Naive B cell (primary cell): ENCODE measurements around the gene GCA. TPM values are rescaled to one million over a fixed set of nuclear protein-coding genes. Genes with fewer than 3 reads are reported as not detected.
A peak's percentile ranks its signal among the peaks of the same experiment; 100 is the strongest.

Experiments
- ATAC-seq, 2 donors: fragments of 150-1000 bp; cut with Tn5 transposase; 2 replicates each; pipeline ENCODE4 v1.10.0; 2021; ENCODE audit warnings: low read depth in 2 of 2, mild to moderate bottlenecking in 2 of 2, moderate library complexity in 2 of 2
- DNase-seq: peaks from one replicate; pipeline ENCODE4 v3.0.0; 2022
- H3K27ac Mint-ChIP-seq, 6 donors: one replicate each; pipeline ENCODE4 v1.8.0; 2020 to 2022; ENCODE audit warnings: mild to moderate bottlenecking in 6 of 6, mixed read lengths in 6 of 6, moderate library complexity in 5 of 6, inconsistent platforms in 2 of 6
- H3K27me3 Mint-ChIP-seq, 3 donors: one replicate each; pipeline ENCODE4 v1.8.0; 2021 to 2022; ENCODE audit warnings: mixed read lengths in 3 of 3, mild to moderate bottlenecking in 1 of 3
- H3K36me3 Mint-ChIP-seq, 2 donors: one replicate each; pipeline ENCODE4 v1.8.0; 2020 to 2022; ENCODE audit warnings: mixed read lengths in 2 of 2, inconsistent platforms in 1 of 2, mild to moderate bottlenecking in 1 of 2
- H3K4me1 Mint-ChIP-seq, 3 donors: one replicate each; pipeline ENCODE4 v1.8.0; 2020 to 2022; ENCODE audit warnings: mixed read lengths in 3 of 3, inconsistent platforms in 1 of 3, mild to moderate bottlenecking in 1 of 3, moderate library complexity in 1 of 3
- H3K4me3 Mint-ChIP-seq, 8 donors: one replicate each; pipeline ENCODE4 v1.8.0; 2020 to 2022; ENCODE audit warnings: mild to moderate bottlenecking in 8 of 8, mixed read lengths in 8 of 8, moderate library complexity in 8 of 8, inconsistent platforms in 2 of 8
- H3K9me3 Mint-ChIP-seq, 7 donors: one replicate each; pipeline ENCODE4 v1.8.0; 2020 to 2022; ENCODE audit warnings: mixed read lengths in 7 of 7, mild to moderate bottlenecking in 5 of 7, inconsistent platforms in 2 of 7, moderate library complexity in 1 of 7
- polyA plus RNA-seq, 6 donors: library from polyadenylated mRNA; unstranded; fragments of 300-500 nt; fragmentation: Illumina TruSeq; gene quantifications; one replicate each; pipeline ENCODE4 v1.2.3, GENCODE V29; 2021; ENCODE audit warnings: low read depth in 6 of 6

Gene GCA
- polyA plus RNA-seq, 6 donors from 2014 or later: 57.9 to 106 (median 85.3) TPM

DNA sequence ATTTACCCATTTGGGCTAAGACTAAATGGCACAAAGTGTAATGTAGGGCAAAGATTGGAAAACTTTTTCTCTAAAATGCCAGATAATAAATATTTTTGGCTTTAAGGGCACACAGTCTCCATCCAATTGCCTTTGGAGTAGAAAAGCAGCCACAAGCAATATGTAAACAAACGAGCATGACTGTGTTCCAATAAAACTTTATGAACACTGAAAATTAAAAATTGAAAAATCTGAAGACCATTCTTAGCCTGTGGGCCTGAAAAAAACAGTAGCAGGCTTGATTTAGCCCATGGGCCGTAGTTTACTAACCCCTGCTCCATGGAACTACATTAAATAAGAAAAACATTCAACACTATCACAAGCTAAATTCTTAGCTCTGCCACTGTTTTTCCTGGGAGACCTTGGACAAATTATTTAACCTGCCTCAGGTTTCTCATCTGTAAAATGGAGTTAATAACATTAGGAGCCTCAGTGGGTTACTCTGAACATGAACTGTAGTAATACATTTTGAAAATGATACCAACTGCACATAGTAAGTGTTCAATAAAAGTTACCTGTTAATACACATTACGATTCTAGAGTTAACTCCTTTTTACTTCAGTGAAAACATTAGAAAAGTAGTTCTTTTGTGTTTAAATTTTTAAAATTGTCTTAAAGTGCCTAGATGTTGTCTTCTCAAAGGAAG, 26.7 kb upstream of the GCA start:
- DNase-seq: no peak
- peaks cover 0 to 9% of the 10 kb centered on the region in 2 donors for H3K36me3 Mint-ChIP-seq
- peak overlapping the region; percentile 90 to 100 (median 98) for H3K4me3 Mint-ChIP-seq
- H3K9me3 Mint-ChIP-seq: no peaks in the 10 kb centered on the region
- H3K27me3 Mint-ChIP-seq: no peaks in the 10 kb centered on the region
- H3K4me1 Mint-ChIP-seq: peaks cover 43 to 72% (median 72%) of the 10 kb centered on the region in 3 donors
- peak overlapping the region; percentile 99 to 100 (median 100) for H3K27ac Mint-ChIP-seq
- ATAC-seq: no peak

DNA sequence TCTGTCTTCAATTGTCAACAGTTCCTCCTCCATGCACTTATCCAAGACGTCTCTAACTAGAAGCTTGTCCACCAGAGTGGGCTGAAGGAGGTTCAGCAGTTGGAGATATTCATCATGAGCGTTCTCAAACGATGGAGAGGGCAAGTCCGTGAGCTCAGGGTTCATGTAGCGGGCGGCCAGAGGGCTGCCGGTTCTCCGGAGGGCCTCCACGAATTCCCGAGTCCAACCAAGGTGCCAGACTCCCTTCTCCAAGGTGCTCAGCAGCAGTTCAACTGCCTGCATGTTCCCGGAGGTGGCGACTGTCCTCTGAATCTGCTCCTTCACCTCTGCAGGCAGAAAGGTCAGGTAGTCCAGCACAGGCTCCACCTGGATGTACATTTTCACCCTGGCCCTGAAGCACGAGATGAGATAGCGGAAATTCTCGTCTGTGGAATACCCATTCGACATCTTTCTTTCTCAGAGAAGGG, 26.0 kb upstream of the GCA start:
- DNase-seq (no peak), ATAC-seq (no peak)
- peak overlapping the region; percentile 99 to 100 (median 100) for H3K27ac Mint-ChIP-seq
- peaks cover 0 to 9% of the 10 kb centered on the region in 2 donors for H3K36me3 Mint-ChIP-seq
- H3K9me3 Mint-ChIP-seq: no peaks in the 10 kb centered on the region
- H3K27me3 Mint-ChIP-seq: no peaks in the 10 kb centered on the region
- H3K4me3 Mint-ChIP-seq: peak overlapping the region; percentile 90 to 100 (median 98)
- peaks cover 43 to 66% (median 65%) of the 10 kb centered on the region in 3 donors for H3K4me1 Mint-ChIP-seq

GRCh38 chr2:162318328-162319180, 25.4 kb upstream of the GCA start, which contains the start of gene IFIH1:
Gene IFIH1, minus strand, starts transcription at chr2:162318684. Its CDS starts 377 bp downstream, at chr2:162318307.
- ATAC-seq (peak; percentile 92 to 94), DNase-seq (peak; percentile 93)
- Mint-ChIP-seq H3K4me3 (peak within 1 kb of the TSS; percentile 90 to 100 (median 98)), H3K36me3 (peaks cover 0 to 9% of the 10 kb centered on the region in 2 donors), H3K9me3 (no peaks in the 10 kb centered on the region), H3K4me1 (peaks cover 43 to 64% (median 63%) of the 10 kb centered on the region in 3 donors), H3K27ac (peak within 1 kb of the TSS; percentile 99 to 100 (median 100)), H3K27me3 (no peaks in the 10 kb centered on the region)

DNA sequence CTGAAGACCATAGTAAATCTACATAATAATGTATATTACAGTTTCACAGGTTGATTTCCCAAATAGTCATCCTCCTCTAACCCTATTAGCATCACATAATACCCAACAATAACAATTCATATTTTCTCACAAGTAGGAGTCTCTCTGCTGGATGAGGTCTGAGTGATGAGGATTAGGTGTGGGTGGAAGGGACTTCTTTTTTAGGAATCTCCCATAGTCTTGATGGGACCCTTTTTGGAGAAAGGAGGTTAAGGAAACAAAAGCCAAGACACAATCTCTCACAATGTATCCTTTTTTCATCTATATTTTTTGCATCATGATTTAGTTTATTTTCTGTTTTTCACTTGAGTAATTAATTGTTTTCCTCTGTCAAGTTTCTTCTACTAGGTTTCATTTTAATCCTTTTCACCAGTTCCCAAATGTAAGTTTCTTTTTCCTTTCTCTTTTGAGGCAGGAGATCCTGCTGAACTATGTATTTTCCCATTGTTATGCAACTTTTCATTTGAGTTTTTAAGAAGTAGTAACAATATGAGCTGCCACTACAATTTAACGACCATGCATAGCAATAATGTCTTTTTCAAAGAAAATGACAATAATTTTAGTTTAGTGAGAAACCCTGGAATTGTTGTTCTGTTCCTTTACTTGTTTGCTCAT, 22.9 kb upstream of the GCA start:
- no peak for ATAC-seq
- H3K27ac Mint-ChIP-seq: peak overlapping the region; percentile 47 to 100 (median 89)
- peak overlapping the region in 1 of 8 donors; percentile 52 for H3K4me3 Mint-ChIP-seq

DNA sequence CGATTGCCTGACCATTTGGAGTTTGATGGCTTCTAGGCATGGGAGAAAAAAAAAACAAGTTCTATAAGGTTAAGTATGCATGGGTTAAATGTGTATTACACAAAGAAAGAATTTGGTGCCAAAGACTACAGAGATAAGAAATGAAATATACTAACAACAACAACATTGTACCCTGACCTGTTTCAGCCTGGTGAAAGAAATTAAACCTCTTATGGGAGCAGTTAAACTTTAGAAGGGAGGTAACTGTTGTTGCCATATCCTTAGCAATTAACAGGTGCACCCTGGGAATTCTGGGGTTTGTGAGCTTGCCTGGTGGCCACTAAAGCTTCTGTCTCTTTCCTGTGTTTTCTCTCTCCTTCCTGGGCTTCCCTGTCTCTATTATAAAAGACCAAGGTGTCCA, 19.0 kb upstream of the GCA start:
- DNase-seq (no peak), ATAC-seq (no peak)
- H3K9me3 Mint-ChIP-seq: peaks cover 0 to 2% (median 0%) of the 10 kb centered on the region in 7 donors
- H3K4me1 Mint-ChIP-seq: peaks cover 9 to 34% (median 34%) of the 10 kb centered on the region in 3 donors
- H3K4me3 Mint-ChIP-seq: no peak overlapping the region
- H3K36me3 Mint-ChIP-seq: peaks cover 0 to 4% of the 10 kb centered on the region in 2 donors
- no peaks in the 10 kb centered on the region for H3K27me3 Mint-ChIP-seq
- H3K27ac Mint-ChIP-seq: peak overlapping the region in 1 of 6 donors; percentile 32

More for the DNA sequence above, 22.9 kb upstream of the GCA start:
- H3K9me3 Mint-ChIP-seq: no peaks in the 10 kb centered on the region
- H3K27me3 Mint-ChIP-seq: no peaks in the 10 kb centered on the region
- H3K36me3 Mint-ChIP-seq: peaks cover 0 to 4% of the 10 kb centered on the region in 2 donors
- no peak for DNase-seq
- H3K4me1 Mint-ChIP-seq: peaks cover 25 to 45% (median 40%) of the 10 kb centered on the region in 3 donors

- Mint-ChIP-seq H3K4me1 (peaks cover 7 to 20% (median 18%) of the 10 kb centered on the region in 3 donors), H3K4me3 (peak overlapping the region in 6 of 8 donors; percentile 5 to 79 (median 48)), H3K9me3 (peaks cover 0 to 2% (median 0%) of the 10 kb centered on the region in 7 donors), H3K36me3 (no peaks in the 10 kb centered on the region), H3K27me3 (no peaks in the 10 kb centered on the region), H3K27ac (peak overlapping the region in 5 of 6 donors; percentile 7 to 89 (median 65))
- peak; percentile 30 to 54 for ATAC-seq
- no peak for DNase-seq
Observed at GRCh38 chr2:162327134-162327769, 16.7 kb upstream of the GCA start.

DNA sequence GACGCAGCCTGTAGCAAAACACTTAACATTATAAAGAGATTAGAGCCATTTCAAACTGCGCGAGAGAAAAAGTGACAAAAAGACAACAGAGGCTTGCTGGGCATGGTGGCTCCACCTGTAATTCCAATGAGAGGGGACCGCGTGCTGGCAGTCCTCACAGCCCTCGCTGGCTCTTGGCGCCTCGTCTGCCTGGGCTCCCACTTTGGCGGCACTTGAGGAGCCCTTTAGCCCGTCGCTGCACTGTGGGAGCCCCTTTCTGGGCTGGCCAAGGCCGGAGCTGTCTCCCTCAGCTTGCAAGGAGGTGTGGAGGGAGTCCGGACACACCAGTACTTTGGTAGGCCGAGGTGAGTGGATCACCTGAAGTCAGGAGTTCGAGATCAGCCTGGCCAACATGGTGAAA, 16.1 kb upstream of the GCA start:
- no peaks in the 10 kb centered on the region for H3K27me3 Mint-ChIP-seq
- peak overlapping the region in 5 of 8 donors; percentile 47 to 68 (median 48) for H3K4me3 Mint-ChIP-seq
- H3K9me3 Mint-ChIP-seq: peaks cover 0 to 2% (median 0%) of the 10 kb centered on the region in 7 donors
- peak overlapping the region in 4 of 6 donors; percentile 7 to 88 (median 55) for H3K27ac Mint-ChIP-seq
- no peaks in the 10 kb centered on the region for H3K36me3 Mint-ChIP-seq
- DNase-seq (no peak), ATAC-seq (no peak)
- H3K4me1 Mint-ChIP-seq: peaks cover 7 to 20% (median 18%) of the 10 kb centered on the region in 3 donors

- Mint-ChIP-seq H3K36me3 (no peaks in the 10 kb centered on the region), H3K4me3 (peak overlapping the region; percentile 33 to 83 (median 64)), H3K27ac (peak overlapping the region in 5 of 6 donors; percentile 7 to 88 (median 58)), H3K4me1 (peaks cover 7 to 20% (median 18%) of the 10 kb centered on the region in 3 donors), H3K27me3 (no peaks in the 10 kb centered on the region), H3K9me3 (peaks cover 0 to 2% (median 0%) of the 10 kb centered on the region in 7 donors)
- no peak for DNase-seq
- ATAC-seq: peak; percentile 81 to 91
Observed at GRCh38 chr2:162328424-162329157, 15.3 kb upstream of the GCA start.

GRCh38 chr2:162330881-162331280, 13.1 kb upstream of the GCA start:
- Mint-ChIP-seq H3K4me3 (no peak overlapping the region), H3K27me3 (no peaks in the 10 kb centered on the region), H3K9me3 (peaks cover 0 to 2% (median 0%) of the 10 kb centered on the region in 7 donors), H3K27ac (no peak overlapping the region), H3K36me3 (no peaks in the 10 kb centered on the region), H3K4me1 (peaks cover 7 to 20% (median 12%) of the 10 kb centered on the region in 3 donors)
- DNase-seq: no peak
- no peak for ATAC-seq

GRCh38 chr2:162333968-162334367, 10.0 kb upstream of the GCA start:
- Mint-ChIP-seq H3K4me1 (peaks cover 1 to 4% (median 2%) of the 10 kb centered on the region in 3 donors), H3K27ac (peak overlapping the region in 1 of 6 donors; percentile 20), H3K36me3 (no peaks in the 10 kb centered on the region), H3K4me3 (no peak overlapping the region), H3K27me3 (no peaks in the 10 kb centered on the region), H3K9me3 (no peaks in the 10 kb centered on the region)
- ATAC-seq (peak; percentile 49 to 63), DNase-seq (no peak)

DNA sequence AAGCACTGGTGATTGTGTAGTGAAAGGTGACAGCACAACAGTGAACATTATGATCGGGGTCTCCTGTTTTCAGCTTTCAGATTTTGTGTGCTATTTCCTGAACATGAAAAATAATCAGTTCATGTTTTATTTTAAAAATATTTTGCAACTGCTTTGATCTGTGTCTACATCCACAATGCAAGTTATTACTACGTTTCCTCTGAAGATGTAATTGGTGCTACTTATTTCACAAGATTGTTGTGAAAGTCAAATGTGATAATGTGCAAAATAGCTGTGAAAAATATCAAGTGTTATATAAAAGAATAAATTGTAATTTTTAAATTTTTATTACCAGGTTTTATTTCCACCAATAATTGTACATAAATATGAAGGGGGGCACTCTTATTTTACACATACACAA, 6.1 kb upstream of the GCA start:
- H3K27me3 Mint-ChIP-seq: no peaks in the 10 kb centered on the region
- no peak overlapping the region for H3K4me3 Mint-ChIP-seq

GRCh38 chr2:162340822-162341221, 3.1 kb upstream of the GCA start:
- peaks cover 5 to 18% (median 10%) of the 10 kb centered on the region in 3 donors for H3K4me1 Mint-ChIP-seq
- ATAC-seq (no peak), DNase-seq (no peak)
- no peaks in the 10 kb centered on the region for H3K27me3 Mint-ChIP-seq
- H3K27ac Mint-ChIP-seq: no peak overlapping the region
- H3K36me3 Mint-ChIP-seq: no peaks in the 10 kb centered on the region
- no peaks in the 10 kb centered on the region for H3K9me3 Mint-ChIP-seq
- H3K4me3 Mint-ChIP-seq: no peak overlapping the region

More for the DNA sequence above, 6.1 kb upstream of the GCA start:
- ATAC-seq (no peak), DNase-seq (no peak)
- Mint-ChIP-seq H3K9me3 (no peaks in the 10 kb centered on the region), H3K4me1 (no peaks in the 10 kb centered on the region), H3K36me3 (no peaks in the 10 kb centered on the region), H3K27ac (peak overlapping the region in 1 of 6 donors; percentile 43)
